Measurements from ENCODE around the gene SPATA19.

Gene SPATA19

GRCh38 chr11:133835593-133836548, 9.4 kb downstream of the SPATA19 start:
- no peak for DNase-seq

- no peak for DNase-seq
These were observed 10.4 kb downstream of the SPATA19 start for GRCh38 chr11:133834682-133835592.

- no peak for DNase-seq
These were observed 11.2 kb downstream of the SPATA19 start for GRCh38 chr11:133833898-133834681.

- DNase-seq, result no peak
These were observed 12.1 kb downstream of the SPATA19 start for GRCh38 chr11:133832991-133833897.

GRCh38 chr11:133832096-133832990, 13.0 kb downstream of the SPATA19 start:
- no peak for DNase-seq

GRCh38 chr11:133830931-133831907, 14.1 kb downstream of the SPATA19 start:
- DNase-seq, result no peak

- no peak for DNase-seq
These were observed 15.7 kb downstream of the SPATA19 start for GRCh38 chr11:133829566-133829965.

GRCh38 chr11:133828871-133829270, 16.4 kb downstream of the SPATA19 start:
- DNase-seq, result no peak

GRCh38 chr11:133827556-133827955, 17.8 kb downstream of the SPATA19 start:
- no peak for DNase-seq

GRCh38 chr11:133826866-133827265, 18.4 kb downstream of the SPATA19 start:
- DNase-seq, result no peak

GRCh38 chr11:133825666-133826065, 19.6 kb downstream of the SPATA19 start:
- no peak for DNase-seq

GRCh38 chr11:133825156-133825555, 20.2 kb downstream of the SPATA19 start:
- no peak for DNase-seq

GRCh38 chr11:133824593-133824992, 20.7 kb downstream of the SPATA19 start:
- DNase-seq, result no peak

GRCh38 chr11:133823614-133824013, 21.7 kb downstream of the SPATA19 start:
- DNase-seq, result no peak

GRCh38 chr11:133823211-133823610, 22.1 kb downstream of the SPATA19 start:
- DNase-seq, result no peak

- DNase-seq, result no peak
These were observed 23.5 kb downstream of the SPATA19 start for GRCh38 chr11:133821776-133822175.

GRCh38 chr11:133819746-133820315, 25.5 kb downstream of the SPATA19 start:
- DNase-seq, result no peak

- DNase-seq, result no peak
These were observed 26.2 kb downstream of the SPATA19 start for GRCh38 chr11:133819114-133819513.

GRCh38 chr11:133818302-133818701, 27.0 kb downstream of the SPATA19 start:
- no peak for DNase-seq

All from NCI-H510A (cell line).